H1 (cell line): ENCODE measurements around the gene PLK5. TPM values are rescaled to one million over a fixed set of nuclear protein-coding genes. Genes with fewer than 3 reads are reported as not detected.

Experiments
- CTCF ChIA-PET: fragments of 300-600 bp; sonication (Branson Sonifier 250); formaldehyde crosslinking; loops from one replicate; lab custom pipeline; 2021; ENCODE audit not compliant: partially characterized antibody; lab: Charles Lee
- POLR2A ChIA-PET: fragments of 300-600 bp; sonication (Branson Sonifier 250); formaldehyde crosslinking; loops from one replicate; lab custom pipeline; 2021; ENCODE audit warnings: inconsistent platforms; ENCODE audit not compliant: partially characterized antibody; lab: Charles Lee
- DNase-seq, 2 experiments: peaks; one replicate each; pipeline versions ENCODE4 v3.0.0 to v3.0.0-alpha.2; 2010 to 2022; ENCODE audit warnings: low spot score in 2 of 2, low read depth in 1 of 2, mixed read lengths in 1 of 2
- FAIRE-seq: peaks from 2 replicates; lab custom pipeline; 2011; peaks lifted over from hg19 to GRCh38; lab: Jason Lieb, UNC
- H2AFZ ChIP-seq: 2 replicates; pipeline ENCODE4 v1.8.1; 2012; ENCODE audit warnings: low read length, inconsistent platforms
- H2AK5ac ChIP-seq: 2 replicates; pipeline ENCODE4 v1.6.1; 2013; ENCODE audit warnings: low read depth, low read length
- H2BK120ac ChIP-seq: replicated peaks from 2 replicates; pipeline ENCODE3; 2013; ENCODE audit warnings: low read depth, low read length, inconsistent platforms
- H2BK12ac ChIP-seq: 2 replicates; pipeline ENCODE4 v1.6.1; 2013; ENCODE audit warnings: low read depth, low read length
- H2BK15ac ChIP-seq: 2 replicates; pipeline ENCODE4 v1.6.1; 2013; ENCODE audit warnings: low read length
- H2BK20ac ChIP-seq: 2 replicates; pipeline ENCODE4 v1.6.1; 2013; ENCODE audit warnings: low read length
- H2BK5ac ChIP-seq: 2 replicates; pipeline ENCODE4 v1.6.1; 2013; ENCODE audit warnings: low read depth, low read length
- H3K14ac ChIP-seq: 2 replicates; pipeline ENCODE4 v1.6.1; 2013; ENCODE audit warnings: inconsistent platforms; ENCODE audit not compliant: insufficient read length
- H3K18ac ChIP-seq: 2 replicates; pipeline ENCODE4 v1.6.1; 2013; ENCODE audit warnings: low read length; ENCODE audit errors: extremely low read depth
- H3K23ac ChIP-seq: 2 replicates; pipeline ENCODE4 v1.6.1; 2013; ENCODE audit warnings: inconsistent platforms; ENCODE audit not compliant: insufficient read length
- H3K23me2 ChIP-seq: 2 replicates; pipeline ENCODE4 v1.6.1; 2013; ENCODE audit warnings: low read depth, low read length
- H3K27ac ChIP-seq: 2 replicates; pipeline ENCODE4 v1.6.1; 2011; ENCODE audit warnings: low read depth, low read length, inconsistent platforms
- H3K27me3 ChIP-seq, 4 experiments: replicated peaks in 1 of 4; 1 replicate in 1 of 4; 2 replicates in 3 of 4; pipeline versions ENCODE4 v1.6.1 to v1.8.1; 2011 to 2013; ENCODE audit warnings: low read length in 3 of 4, mild to moderate bottlenecking in 3 of 4, inconsistent platforms in 2 of 4, mixed read lengths in 2 of 4, moderate library complexity in 1 of 4; ENCODE audit not compliant: control insufficient read depth in 3 of 4, insufficient read depth in 3 of 4; ENCODE audit errors: extremely low read depth in 1 of 4
- H3K36me3 ChIP-seq, 4 experiments: 2 replicates each; pipeline versions ENCODE4 v1.6.1 to v1.8.1; 2011 to 2013; ENCODE audit warnings: mild to moderate bottlenecking in 4 of 4, low read length in 3 of 4, moderate library complexity in 2 of 4, control low read depth in 1 of 4, inconsistent platforms in 1 of 4; ENCODE audit not compliant: insufficient read depth in 4 of 4, control insufficient read depth in 2 of 4
- H3K4ac ChIP-seq: replicated peaks from 2 replicates; pipeline ENCODE3; 2013; ENCODE audit warnings: low read length, low read depth, mixed read lengths, inconsistent platforms; ENCODE audit not compliant: insufficient read length
- H3K4me1 ChIP-seq, 4 experiments: replicated peaks in 1 of 4; 1 replicate in 1 of 4; 2 replicates in 3 of 4; pipeline versions ENCODE4 v1.6.1 to v1.8.1; 2011 to 2013; ENCODE audit warnings: low read length in 3 of 4, inconsistent platforms in 2 of 4, mixed read lengths in 1 of 4; ENCODE audit not compliant: insufficient read depth in 4 of 4, control insufficient read depth in 3 of 4
- H3K4me2 ChIP-seq, 2 experiments: 2 replicates each; pipeline versions ENCODE4 v1.6.1 to v1.8.1; 2011 to 2013; ENCODE audit warnings: low read depth in 2 of 2, low read length in 2 of 2, control low read depth in 1 of 2, inconsistent platforms in 1 of 2, mild to moderate bottlenecking in 1 of 2; ENCODE audit not compliant: insufficient read depth in 1 of 2
- H3K4me3 ChIP-seq, 4 experiments: fragments of 200-600, 300-600 bp in 1 of 4; sonication (generic), shearing (Covaris generic), sonication (Bioruptor Twin) in 1 of 4; 2 replicates each; pipeline versions ENCODE4 v1.5.1 to v1.8.1; 2011 to 2016; ENCODE audit warnings: low read length in 4 of 4, low read depth in 3 of 4, control low read depth in 2 of 4, inconsistent platforms in 2 of 4, mild to moderate bottlenecking in 2 of 4, mixed read lengths in 1 of 4, moderate library complexity in 1 of 4; ENCODE audit not compliant: insufficient read depth in 2 of 4; ENCODE audit errors: extremely low read depth in 1 of 4
- H3K56ac ChIP-seq: replicated peaks from 2 replicates; pipeline ENCODE3; 2013; ENCODE audit warnings: low read depth, mild to moderate bottlenecking, mixed read lengths, low read length, inconsistent platforms; ENCODE audit not compliant: insufficient read length
- H3K79me1 ChIP-seq: 2 replicates; pipeline ENCODE4 v1.6.1; 2013; ENCODE audit warnings: low read depth, low read length, control low read depth
- H3K79me2 ChIP-seq, 2 experiments: 2 replicates each; pipeline versions ENCODE4 v1.6.1 to v1.8.1; 2012 to 2013; ENCODE audit warnings: low read length in 2 of 2, mild to moderate bottlenecking in 2 of 2, inconsistent platforms in 1 of 2; ENCODE audit not compliant: insufficient read depth in 2 of 2, control insufficient read depth in 1 of 2
- H3K9ac ChIP-seq, 4 experiments: replicated peaks in 1 of 4; 1 replicate in 1 of 4; 2 replicates in 3 of 4; pipeline versions ENCODE4 v1.6.1 to v1.8.1; 2011 to 2013; ENCODE audit warnings: low read depth in 3 of 4, low read length in 3 of 4, control low read depth in 2 of 4, mild to moderate bottlenecking in 2 of 4, moderate library complexity in 2 of 4, inconsistent platforms in 1 of 4; ENCODE audit errors: extremely low read depth in 1 of 4
- H3K9me3 ChIP-seq, 2 experiments: 2 replicates each; pipeline versions ENCODE4 v1.6.1 to v1.8.1; 2012 to 2013; ENCODE audit warnings: mild to moderate bottlenecking in 2 of 2, moderate library complexity in 2 of 2, control low read depth in 1 of 2, inconsistent platforms in 1 of 2, low read depth in 1 of 2, low read length in 1 of 2, mixed read lengths in 1 of 2; ENCODE audit not compliant: insufficient read depth in 2 of 2
- H4K20me1 ChIP-seq, 2 experiments: replicated peaks in 1 of 2; 2 replicates each; pipeline versions ENCODE3 to v1.8.1; 2011 to 2013; ENCODE audit warnings: inconsistent platforms in 2 of 2, low read length in 2 of 2, mild to moderate bottlenecking in 1 of 2; ENCODE audit not compliant: insufficient read depth in 2 of 2, control insufficient read depth in 1 of 2
- H4K5ac ChIP-seq: 2 replicates; pipeline ENCODE4 v1.6.1; 2013; ENCODE audit warnings: low read length, low read depth, mixed read lengths, inconsistent platforms; ENCODE audit not compliant: insufficient read length
- H4K8ac ChIP-seq: 2 replicates; pipeline ENCODE4 v1.8.0; 2013; ENCODE audit warnings: mild to moderate bottlenecking, moderate library complexity, low read length, inconsistent platforms; ENCODE audit not compliant: insufficient read depth; ENCODE audit errors: extremely low read depth
- H4K91ac ChIP-seq: replicated peaks from 2 replicates; pipeline ENCODE3; 2013; ENCODE audit warnings: low read length, mixed read lengths, inconsistent platforms; ENCODE audit not compliant: insufficient read length
- BACH1 ChIP-seq: IDR thresholded peaks from 2 replicates; pipeline ENCODE4 v1.6.1; 2012; ENCODE audit warnings: low read length, improper control_type of control experiment
- HDAC6 ChIP-seq: IDR thresholded peaks from one replicate; pipeline ENCODE4 v1.7.1; 2012; ENCODE audit warnings: low read depth, mild to moderate bottlenecking, inconsistent platforms, low read length, moderate library complexity
- TAF1 ChIP-seq: IDR thresholded peaks from 2 replicates; pipeline ENCODE4 v1.6.1; 2011; ENCODE audit warnings: mild to moderate bottlenecking, low read depth, low read length
- WGBS, 2 experiments: shearing (Covaris generic) in 1 of 2; methylation state at CpG; one replicate each; pipeline versions ENCODE4 v1.1.6 to v1.1.7; 2013 to 2015; ENCODE audit warnings: low lambda C conversion rate in 2 of 2, mixed read lengths in 2 of 2, inconsistent platforms in 1 of 2, low coverage in 1 of 2, missing lambda C conversion rate in 1 of 2; ENCODE audit not compliant: insufficient replicate concordance in 2 of 2, insufficient coverage in 1 of 2, insufficient read length in 1 of 2; ENCODE audit errors: extremely low coverage in 1 of 2, missing lambda C conversion rate in 1 of 2; 5-methylcytosine and 5-hydroxymethylcytosine counted together
- polyA plus RNA-seq, 7 experiments: library from polyadenylated mRNA; depleted of rRNA in 3 of 7; stranded (reverse) in 5 of 7; unstranded in 2 of 7; fragments of >200 nt in 5 of 7; fragments of 200-250 nt in 2 of 7; gene quantifications; 1 replicate in 5 of 7; 2 replicates in 1 of 7; 4 replicates in 1 of 7; pipeline versions ENCODE4 v1.2.1 to v1.2.3, GENCODE V29; 2011 to 2013; ENCODE audit warnings: missing spikeins in 2 of 7, mixed read lengths in 2 of 7
- total RNA-seq: library from RNA; stranded (reverse); fragmentation: NEBNext Ultra II Directional; extraction: Animal tissue kit (Norgen Biotek cat#: 25700); gene quantifications from 2 replicates; pipeline ENCODE4 v1.2.1, GENCODE V29; 2021

Gene PLK5
- total and polyA plus RNA-seq, 2 of the 8 experiments (the other 6 are each of a cell fraction or from before 2014, with no cell fraction given): 0.43 to 0.45 TPM

DNA sequence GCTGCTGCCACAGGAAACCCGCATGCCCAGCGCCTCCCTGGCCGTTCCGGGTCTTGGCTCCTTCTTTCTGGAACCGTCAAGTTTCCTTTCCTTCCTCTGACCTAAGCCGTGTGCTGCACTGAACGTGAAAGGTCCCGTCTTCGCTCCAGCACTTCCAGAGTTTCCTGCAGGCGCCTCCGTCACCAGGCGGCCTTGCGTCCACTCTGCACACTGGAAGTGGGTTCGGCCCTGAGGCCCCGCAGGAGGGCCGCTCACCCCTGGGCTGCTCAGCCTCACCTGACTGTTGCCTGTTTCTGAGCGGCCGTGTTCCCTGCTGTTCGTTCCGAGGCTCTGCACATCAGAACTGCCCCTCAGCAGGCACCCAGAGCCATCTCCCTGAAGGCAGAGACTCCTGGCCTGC, 56.5 kb downstream of the PLK5 start:
- no peak overlapping the region for H3K56ac ChIP-seq
- peaks cover 0 to 21% of the 10 kb centered on the region in 2 experiments for H4K20me1 ChIP-seq
- no peak overlapping the region for H3K4ac ChIP-seq
- WGBS, 2 experiments: 94% methylated on average over 16 of the region's 20 CpGs; no CpG with 5 or more reads in 1 of the 2 experiments
- no peaks in the 10 kb centered on the region for H3K23me2 ChIP-seq
- H3K4me1 ChIP-seq: no peaks in the 10 kb centered on the region
- no peak overlapping the region for H4K5ac ChIP-seq
- H3K4me2 ChIP-seq: no peak overlapping the region
- H3K79me2 ChIP-seq: 0 out of 4 replicates have a peak, but pooled peaks cover 0 to under 1% of the 10 kb centered on the region in 2 experiments
- TF ChIP-seq HDAC6: no peak
- no peak for TF ChIP-seq BACH1
- no peak for TF ChIP-seq TAF1
- H2BK120ac ChIP-seq: no peak overlapping the region
- H3K27ac ChIP-seq: no peak overlapping the region
- no peaks in the 10 kb centered on the region for H3K27me3 ChIP-seq
- H2BK15ac ChIP-seq: no peak overlapping the region
- H3K18ac ChIP-seq: no peak overlapping the region
- no peak overlapping the region for H4K91ac ChIP-seq
- peaks cover 10 to 63% (median 45%) of the 10 kb centered on the region in 4 experiments; a peak in 7 of 8 replicates for H3K36me3 ChIP-seq
- ChIA-PET POLR2A (interaction anchor here (2.1 to 8.8 kb wide), 2 partner anchors 7 to 8 kb away, joined by 6 to 148 read pairs; no protein-coding TSS in a partner anchor), CTCF (interaction anchor here (0.7 kb wide), 1 partner anchor 688 kb away, joined by 3 read pairs; no protein-coding TSS in a partner anchor)
- no peak overlapping the region for H3K14ac ChIP-seq
- H2BK12ac ChIP-seq: no peak overlapping the region
- no peaks in the 10 kb centered on the region for H3K9me3 ChIP-seq
- DNase-seq (no peak), FAIRE-seq (no peak)
- H2BK5ac ChIP-seq: no peak overlapping the region
- no peak overlapping the region for H3K9ac ChIP-seq
- H2AFZ ChIP-seq: no peak overlapping the region
- no peak overlapping the region for H2AK5ac ChIP-seq
- peaks cover 6% of the 10 kb centered on the region; the same call in 1 of the 2 replicates for H3K79me1 ChIP-seq
- no peak overlapping the region for H3K4me3 ChIP-seq
- 0 out of 2 replicates have a peak overlapping the region, but pooled peaks have one; percentile 21 for H4K8ac ChIP-seq
- H2BK20ac ChIP-seq: no peak overlapping the region
- H3K23ac ChIP-seq: no peak overlapping the region
